Lower lobe of right lung (tissue), 2 donors: ENCODE measurements around the gene PDCD2. TPM values are rescaled to one million over a fixed set of nuclear protein-coding genes. Genes with fewer than 3 reads are reported as not detected.

Source experiments
- ATAC-seq, 2 donors: fragments of 200-7000 bp; cut with Tn5 transposase; one replicate each; pipeline ENCODE4 v1.9.1; 2020 to 2022; ENCODE audit warnings: mild to moderate bottlenecking in 2 of 2, moderate library complexity in 2 of 2
- DNase-seq: peaks from one replicate; pipeline ENCODE4 v3.0.0-alpha.2; 2020
- H3K27ac ChIP-seq: fragments of 200-600 bp; one replicate; pipeline ENCODE4 v1.8.0; 2022
- H3K27me3 ChIP-seq: fragments of 200-600 bp; one replicate; pipeline ENCODE4 v1.8.0; 2022; ENCODE audit warnings: low read depth
- H3K36me3 ChIP-seq: fragments of 200-600 bp; one replicate; pipeline ENCODE4 v1.8.0; 2022; ENCODE audit warnings: mild to moderate bottlenecking
- H3K4me1 ChIP-seq: fragments of 200-600 bp; one replicate; pipeline ENCODE4 v1.8.0; 2022
- H3K4me3 ChIP-seq: fragments of 200-600 bp; one replicate; pipeline ENCODE4 v1.8.0; 2022; ENCODE audit warnings: mild to moderate bottlenecking
- H3K9me3 ChIP-seq: fragments of 200-600 bp; one replicate; pipeline ENCODE4 v1.8.0; 2022
- CTCF ChIP-seq: fragments of 200-600 bp; IDR thresholded peaks from one replicate; pipeline ENCODE4 v1.8.0; 2022; ENCODE audit warnings: antibody characterized with exemption, mild to moderate bottlenecking
- intact Hi-C: fragments of 100-400 bp; cut with DNase I; formaldehyde crosslinking; loops from one replicate; pipeline ENCODE4 v1.11.0; 2022
- total RNA-seq: library from RNA; stranded (reverse); fragmentation: NEBNext Ultra II Directional; extraction: Animal tissue kit (Norgen Biotek cat#: 25700); gene quantifications from one replicate; pipeline ENCODE4 v1.2.1, GENCODE V29; 2021
- donor health status: DM: no; HTN: yes; CAD: no; lungs with severe emphysema.

The PDCD2 gene
- total RNA-seq, 1 donor from 2014 or later, result 48.9 TPM

GRCh38 chr6:170572704-170573466 is 11.6 kb downstream of the PDCD2 start:
- no peak for ATAC-seq
- Histone ChIP-seq H3K27me3 (no peaks in the 10 kb centered on the region), H3K9me3 (no peaks in the 10 kb centered on the region), H3K4me3 (no peak overlapping the region), H3K27ac (no peak overlapping the region), H3K36me3 (peaks cover 95% of the 10 kb centered on the region), H3K4me1 (no peaks in the 10 kb centered on the region)
- no peak for TF ChIP-seq CTCF
- no peak for DNase-seq
- intact Hi-C loops, result no loop called here

- H3K27me3 ChIP-seq, result no peaks in the 10 kb centered on the region
- no peak for DNase-seq
- H3K36me3 ChIP-seq, result peaks cover 95% of the 10 kb centered on the region
- no peaks in the 10 kb centered on the region for H3K9me3 ChIP-seq
- TF ChIP-seq CTCF, result no peak
- H3K4me3 ChIP-seq, result no peak overlapping the region
- intact Hi-C loops, result no loop called here
- no peak overlapping the region for H3K27ac ChIP-seq
- no peaks in the 10 kb centered on the region for H3K4me1 ChIP-seq
- ATAC-seq, result no peak
Observed at GRCh38 chr6:170564936-170565530, 19.4 kb downstream of the PDCD2 start.

- Histone ChIP-seq H3K4me3 (no peak overlapping the region), H3K27ac (no peak overlapping the region), H3K27me3 (no peaks in the 10 kb centered on the region), H3K4me1 (no peaks in the 10 kb centered on the region), H3K36me3 (peaks cover 97% of the 10 kb centered on the region), H3K9me3 (no peaks in the 10 kb centered on the region)
- ATAC-seq (no peak), DNase-seq (no peak)
- intact Hi-C loops, result no loop called here
- no peak for TF ChIP-seq CTCF
Observed at GRCh38 chr6:170561555-170561954, 22.9 kb downstream of the PDCD2 start.

- Histone ChIP-seq H3K36me3 (peaks cover 39% of the 10 kb centered on the region), H3K4me3 (peak overlapping the region; percentile 92), H3K9me3 (no peaks in the 10 kb centered on the region), H3K4me1 (peaks cover 39% of the 10 kb centered on the region), H3K27ac (peak overlapping the region; percentile 95), H3K27me3 (no peaks in the 10 kb centered on the region)
- intact Hi-C loops, result no loop called here
- DNase-seq (no peak), ATAC-seq (no peak)
- TF ChIP-seq CTCF, result no peak
Observed at GRCh38 chr6:170555305-170555704, 29.1 kb downstream of the PDCD2 start.

GRCh38 chr6:170554796-170555137 is 29.7 kb downstream of the PDCD2 start:
- intact Hi-C loops, result no loop called here

More at GRCh38 chr6:170554796-170555137, 29.7 kb downstream of the PDCD2 start:
- peaks cover 39% of the 10 kb centered on the region for H3K36me3 ChIP-seq
- no peaks in the 10 kb centered on the region for H3K9me3 ChIP-seq
- no peak for DNase-seq
- peak overlapping the region; percentile 92 for H3K4me3 ChIP-seq
- no peak for TF ChIP-seq CTCF
- peaks cover 45% of the 10 kb centered on the region for H3K4me1 ChIP-seq
- H3K27ac ChIP-seq, result peak overlapping the region; percentile 95
- no peaks in the 10 kb centered on the region for H3K27me3 ChIP-seq
- ATAC-seq, result no peak
